Thyroid gland (tissue), 4 donors: Measurements from ENCODE around the gene RNF144A.

Experiments
- CTCF ChIP-seq, 6 experiments: fragments of 200-600 bp in 3 of 6; fragments of 450-650 bp in 3 of 6; sonication (generic) in 3 of 6; IDR thresholded peaks; one replicate each; pipeline ENCODE4 v1.5.1; 2016 to 2019; ENCODE audit warnings: antibody characterized with exemption in 6 of 6, mild to moderate bottlenecking in 2 of 6, inconsistent platforms in 1 of 6, moderate library complexity in 1 of 6
- POLR2A ChIP-seq, 2 donors: fragments of 450-650 bp; IDR thresholded peaks; one replicate each; pipeline ENCODE4 v1.6.1; 2017; ENCODE audit warnings: antibody characterized with exemption in 2 of 2, mild to moderate bottlenecking in 2 of 2, moderate library complexity in 1 of 2

GRCh38 chr2:6911721-6912120, 5.5 kb upstream of the RNF144A start:
- no peak for TF ChIP-seq CTCF (IDR thresholded peaks at IDR 0.05)
- TF ChIP-seq POLR2A (IDR thresholded peaks at IDR 0.05): no peak
